Measurements from ENCODE around the gene DTX2.
"Not testable (repeated sequence)": the region's sequence is repeated elsewhere in the genome, so short reads cannot be mapped to it uniquely, and the experiment has no call there.

The DTX2 gene

DNA sequence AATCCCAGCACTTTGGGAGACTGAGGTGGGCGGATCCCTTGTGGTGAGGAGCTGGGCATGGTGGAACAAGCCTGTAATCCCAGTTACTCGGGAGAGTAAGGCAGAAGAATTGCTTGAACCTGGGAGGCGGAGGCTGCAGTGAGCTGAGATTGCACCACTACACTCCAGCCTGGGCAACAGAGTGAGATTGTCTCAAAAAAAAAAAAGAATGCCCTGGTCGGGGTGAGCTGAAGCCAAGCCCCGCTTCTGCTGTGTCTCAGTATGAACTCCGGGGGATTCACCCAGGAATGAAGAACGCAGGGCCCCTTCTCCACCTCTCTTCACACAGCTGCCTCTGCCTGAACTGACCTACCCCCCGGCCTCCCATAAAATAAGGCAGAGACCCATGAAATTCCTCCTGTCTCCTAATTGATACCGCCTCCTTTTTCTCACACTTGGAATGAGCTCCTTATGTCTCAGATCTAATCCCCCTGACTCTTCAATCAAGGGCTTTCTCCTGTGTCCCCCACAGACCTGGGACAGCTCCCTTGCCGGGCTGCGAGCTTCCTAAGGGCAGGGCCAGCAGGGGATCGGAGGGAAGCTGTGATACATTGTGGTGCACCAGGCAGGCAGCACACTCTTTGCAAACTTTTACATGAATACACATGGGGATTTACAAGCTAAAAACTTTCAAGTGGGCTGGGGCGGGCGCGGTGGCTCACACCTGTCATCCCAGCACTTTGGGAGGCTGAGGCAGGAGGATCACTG is 37.7 kb upstream of the DTX2 start:
- no peak overlapping the region for H2BK15ac ChIP-seq (ENCODE audit: low read depth, poor library complexity, severe bottlenecking)
- no peaks in the 10 kb centered on the region for H3K36me3 ChIP-seq (ENCODE audit: control insufficient read depth in 1 of 2, insufficient read depth in 2 of 2, low read depth in 1 of 2, low read length in 2 of 2)
- H3K18ac ChIP-seq (ENCODE audit: low read depth in 1 of 2, low read length in 2 of 2), result no peak overlapping the region
- peak overlapping the region; percentile 53 for H3K9ac ChIP-seq (ENCODE audit: low read length)
- H4K91ac ChIP-seq (ENCODE audit: low read length), result no peak overlapping the region
- 74% methylated on average over 15 of the region's 15 CpGs for WGBS
- H3K4me2 ChIP-seq (ENCODE audit: low read length, poor library complexity, severe bottlenecking), result no peak overlapping the region
- peak overlapping the region; percentile 57 for H2AK5ac ChIP-seq (ENCODE audit: low read length, severe bottlenecking)
- H3K4ac ChIP-seq (ENCODE audit: low read depth in 1 of 2, low read length in 2 of 2), result no peak overlapping the region
- H3K14ac ChIP-seq (ENCODE audit: low read length in 2 of 2), result no peak overlapping the region
- H2BK5ac ChIP-seq (ENCODE audit: low read depth, low read length, poor library complexity, severe bottlenecking), result peak overlapping the region; percentile 79
- H2AFZ ChIP-seq (ENCODE audit: low read depth, low read length), result no peak overlapping the region
- H3K4me3 ChIP-seq (ENCODE audit: insufficient read depth in 1 of 2, low read depth in 1 of 2, low read length in 2 of 2), result no peak overlapping the region
- H2BK120ac ChIP-seq (ENCODE audit: low read depth, low read length), result no peak overlapping the region
- no peaks in the 10 kb centered on the region for H3K79me1 ChIP-seq (replicated peaks; ENCODE audit: low read length, poor library complexity, severe bottlenecking)
- H3K27me3 ChIP-seq (ENCODE audit: control insufficient read depth in 1 of 2, insufficient read depth in 1 of 2, low read length in 2 of 2), result no peaks in the 10 kb centered on the region
- DNase-seq, result no peak
- H3K23ac ChIP-seq (ENCODE audit: low read length in 2 of 2), result no peak overlapping the region
- H2BK12ac ChIP-seq (ENCODE audit: low read length in 2 of 2), result peak overlapping the region in 1 of 2 experiments; percentile 79
- no peak overlapping the region for H4K8ac ChIP-seq (ENCODE audit: low read length)
- H3K27ac ChIP-seq (ENCODE audit: low read length, poor library complexity, severe bottlenecking), result peak overlapping the region; percentile 92
- H3K9me3 ChIP-seq (ENCODE audit: control insufficient read depth, low read length), result no peaks in the 10 kb centered on the region
- peaks cover 15% of the 10 kb centered on the region for H3K4me1 ChIP-seq (ENCODE audit: control insufficient read depth, insufficient read depth, low read depth, low read length)

DNA sequence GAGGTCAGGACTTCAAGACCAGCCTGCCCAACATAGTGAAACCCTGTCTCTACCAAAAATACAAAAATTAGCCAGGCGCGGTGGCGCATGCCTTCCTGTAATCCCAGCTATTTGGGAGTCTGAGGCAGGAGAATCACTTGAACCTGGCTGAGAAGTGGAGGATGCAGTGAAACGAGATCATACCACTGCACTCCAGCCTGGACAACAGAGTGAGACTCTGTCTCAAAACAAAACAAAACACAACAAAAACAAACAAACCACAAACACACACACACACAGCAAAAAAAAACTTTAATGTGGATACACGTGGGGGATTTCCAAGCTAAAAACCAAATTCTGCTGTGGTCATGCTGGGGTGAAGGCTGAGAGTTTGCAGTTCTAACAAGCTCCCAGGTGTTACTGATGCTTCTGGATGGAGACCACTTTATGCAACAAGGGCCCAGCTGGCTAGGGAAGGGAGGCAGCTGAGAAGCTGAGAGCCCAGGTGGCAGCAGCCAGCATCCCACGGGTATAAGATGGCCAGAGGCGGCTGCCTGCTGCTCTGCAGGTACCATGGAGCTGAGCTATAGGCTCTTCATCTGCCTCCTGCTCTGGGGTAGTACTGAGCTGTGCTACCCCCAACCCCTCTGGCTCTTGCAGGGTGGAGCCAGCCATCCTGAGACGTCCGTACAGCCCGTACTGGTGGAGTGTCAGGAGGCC is 36.9 kb upstream of the DTX2 start, which contains the start of gene ZP3:
TSS of gene ZP3 (plus strand) at position 538 of the 699 bp plus-strand sequence. CDS start at position 553, 15 bp downstream.
- no peak within 1 kb of the TSS for H4K91ac ChIP-seq (ENCODE audit: low read length)
- peak within 1 kb of the TSS; percentile 92 for H3K27ac ChIP-seq (ENCODE audit: low read length, poor library complexity, severe bottlenecking)
- no peak within 1 kb of the TSS for H3K18ac ChIP-seq (ENCODE audit: low read depth in 1 of 2, low read length in 2 of 2)
- no peak within 1 kb of the TSS for H3K4ac ChIP-seq (ENCODE audit: low read depth in 1 of 2, low read length in 2 of 2)
- peak within 1 kb of the TSS in 1 of 2 experiments; percentile 23 for H3K14ac ChIP-seq (ENCODE audit: low read length in 2 of 2)
- H2BK15ac ChIP-seq (ENCODE audit: low read depth, poor library complexity, severe bottlenecking), result no peak within 1 kb of the TSS
- H3K23ac ChIP-seq (ENCODE audit: low read length in 2 of 2), result no peak within 1 kb of the TSS
- peak within 1 kb of the TSS; percentile 53 for H3K9ac ChIP-seq (ENCODE audit: low read length)
- H3K9me3 ChIP-seq (ENCODE audit: control insufficient read depth, low read length), result no peaks in the 10 kb centered on the region
- DNase-seq, result no peak
- no peak within 1 kb of the TSS for H2AFZ ChIP-seq (ENCODE audit: low read depth, low read length)
- H2BK12ac ChIP-seq (ENCODE audit: low read length in 2 of 2), result no peak within 1 kb of the TSS
- H2AK5ac ChIP-seq (ENCODE audit: low read length, severe bottlenecking), result peak within 1 kb of the TSS; percentile 77
- H3K4me1 ChIP-seq (ENCODE audit: control insufficient read depth, insufficient read depth, low read depth, low read length), result peaks cover 15% of the 10 kb centered on the region
- no peak within 1 kb of the TSS for H2BK120ac ChIP-seq (ENCODE audit: low read depth, low read length)
- no peak within 1 kb of the TSS for H4K8ac ChIP-seq (ENCODE audit: low read length)
- WGBS, result 87% methylated on average over 8 of the region's 10 CpGs
- no peaks in the 10 kb centered on the region for H3K36me3 ChIP-seq (ENCODE audit: control insufficient read depth in 1 of 2, insufficient read depth in 2 of 2, low read depth in 1 of 2, low read length in 2 of 2)
- H3K4me3 ChIP-seq (ENCODE audit: insufficient read depth in 1 of 2, low read depth in 1 of 2, low read length in 2 of 2), result no peak within 1 kb of the TSS
- no peaks in the 10 kb centered on the region for H3K79me1 ChIP-seq (replicated peaks; ENCODE audit: low read length, poor library complexity, severe bottlenecking)
- H3K4me2 ChIP-seq (ENCODE audit: low read length, poor library complexity, severe bottlenecking), result no peak within 1 kb of the TSS
- no peaks in the 10 kb centered on the region for H3K27me3 ChIP-seq (ENCODE audit: control insufficient read depth in 1 of 2, insufficient read depth in 1 of 2, low read length in 2 of 2)
- peak within 1 kb of the TSS; percentile 79 for H2BK5ac ChIP-seq (ENCODE audit: low read depth, low read length, poor library complexity, severe bottlenecking)

DNA sequence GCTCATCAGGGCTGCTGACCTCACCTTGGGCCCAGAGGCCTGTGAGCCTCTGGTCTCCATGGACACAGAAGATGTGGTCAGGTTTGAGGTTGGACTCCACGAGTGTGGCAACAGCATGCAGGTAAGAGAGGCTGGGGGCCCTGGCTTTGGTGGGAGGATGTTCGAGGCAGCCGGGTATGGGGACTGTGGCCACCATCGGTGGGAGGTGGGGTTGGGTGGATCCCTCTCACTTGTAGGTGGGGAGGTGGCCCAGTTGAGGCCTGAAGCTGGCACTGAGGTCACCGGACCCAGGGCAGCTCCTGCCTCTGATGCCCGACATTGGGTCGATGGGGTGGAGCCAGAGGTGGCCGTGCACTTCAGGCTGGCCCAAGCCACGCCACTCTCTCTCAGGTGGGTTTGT is 36.4 kb upstream of the DTX2 start:
- Histone ChIP-seq H2BK15ac (ENCODE audit: low read depth, poor library complexity, severe bottlenecking) (no peak overlapping the region), H2BK12ac (ENCODE audit: low read length in 2 of 2) (no peak overlapping the region), H3K18ac (ENCODE audit: low read depth in 1 of 2, low read length in 2 of 2) (no peak overlapping the region), H3K9ac (ENCODE audit: low read length) (no peak overlapping the region), H3K4me3 (ENCODE audit: insufficient read depth in 1 of 2, low read depth in 1 of 2, low read length in 2 of 2) (no peak overlapping the region), H3K9me3 (ENCODE audit: control insufficient read depth, low read length) (no peaks in the 10 kb centered on the region), H4K91ac (ENCODE audit: low read length) (no peak overlapping the region), H3K4me1 (ENCODE audit: control insufficient read depth, insufficient read depth, low read depth, low read length) (peaks cover 15% of the 10 kb centered on the region), H3K36me3 (ENCODE audit: control insufficient read depth in 1 of 2, insufficient read depth in 2 of 2, low read depth in 1 of 2, low read length in 2 of 2) (no peaks in the 10 kb centered on the region), H2AK5ac (ENCODE audit: low read length, severe bottlenecking) (peak overlapping the region; percentile 77), H3K79me1 (replicated peaks; ENCODE audit: low read length, poor library complexity, severe bottlenecking) (no peaks in the 10 kb centered on the region), H2BK120ac (ENCODE audit: low read depth, low read length) (no peak overlapping the region), H3K23ac (ENCODE audit: low read length in 2 of 2) (no peak overlapping the region), H3K27ac (ENCODE audit: low read length, poor library complexity, severe bottlenecking) (no peak overlapping the region), H3K4ac (ENCODE audit: low read depth in 1 of 2, low read length in 2 of 2) (no peak overlapping the region), H2AFZ (ENCODE audit: low read depth, low read length) (no peak overlapping the region), H2BK5ac (ENCODE audit: low read depth, low read length, poor library complexity, severe bottlenecking) (no peak overlapping the region), H3K14ac (ENCODE audit: low read length in 2 of 2) (peak overlapping the region in 1 of 2 experiments; percentile 23), H3K27me3 (ENCODE audit: control insufficient read depth in 1 of 2, insufficient read depth in 1 of 2, low read length in 2 of 2) (no peaks in the 10 kb centered on the region), H4K8ac (ENCODE audit: low read length) (no peak overlapping the region), H3K4me2 (ENCODE audit: low read length, poor library complexity, severe bottlenecking) (no peak overlapping the region)
- DNase-seq, result no peak
- over 99% methylated on average over 8 of the region's 9 CpGs for WGBS

DNA sequence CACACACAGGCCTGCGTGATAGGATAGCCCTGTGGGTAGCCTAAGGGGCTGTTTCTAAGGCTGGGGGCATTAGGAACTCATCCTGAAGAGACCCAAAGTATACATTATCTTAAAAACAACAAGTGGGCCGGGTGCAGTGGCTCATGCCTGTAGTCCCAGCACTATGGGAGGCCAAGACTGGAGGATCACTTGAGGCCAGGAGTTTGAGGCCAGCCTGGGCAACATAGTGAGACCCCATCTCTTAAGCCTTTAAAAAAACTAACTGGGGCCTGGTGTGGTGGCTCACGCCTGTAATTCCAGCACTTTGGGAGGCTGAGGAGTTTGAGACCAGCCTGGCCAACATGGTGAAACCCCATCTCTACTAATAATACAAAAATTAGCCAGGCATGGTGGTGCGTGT is 36.0 kb upstream of the DTX2 start:
- not testable (repeated sequence) for H3K14ac ChIP-seq (ENCODE audit: low read length in 2 of 2); H3K4me3 ChIP-seq (ENCODE audit: insufficient read depth in 1 of 2, low read depth in 1 of 2, low read length in 2 of 2); H2BK120ac ChIP-seq (ENCODE audit: low read depth, low read length); H3K27me3 ChIP-seq (ENCODE audit: control insufficient read depth in 1 of 2, insufficient read depth in 1 of 2, low read length in 2 of 2); H3K4ac ChIP-seq (ENCODE audit: low read depth in 1 of 2, low read length in 2 of 2); H4K91ac ChIP-seq (ENCODE audit: low read length); H3K36me3 ChIP-seq (ENCODE audit: control insufficient read depth in 1 of 2, insufficient read depth in 2 of 2, low read depth in 1 of 2, low read length in 2 of 2); H3K9me3 ChIP-seq (ENCODE audit: control insufficient read depth, low read length); H2AFZ ChIP-seq (ENCODE audit: low read depth, low read length); H3K23ac ChIP-seq (ENCODE audit: low read length in 2 of 2); H3K18ac ChIP-seq (ENCODE audit: low read depth in 1 of 2, low read length in 2 of 2); H2BK15ac ChIP-seq (ENCODE audit: low read depth, poor library complexity, severe bottlenecking); H2BK12ac ChIP-seq (ENCODE audit: low read length in 2 of 2); H2BK5ac ChIP-seq (ENCODE audit: low read depth, low read length, poor library complexity, severe bottlenecking); H3K79me1 ChIP-seq (replicated peaks; ENCODE audit: low read length, poor library complexity, severe bottlenecking); H3K4me2 ChIP-seq (ENCODE audit: low read length, poor library complexity, severe bottlenecking); H3K9ac ChIP-seq (ENCODE audit: low read length); DNase-seq; H4K8ac ChIP-seq (ENCODE audit: low read length); H3K27ac ChIP-seq (ENCODE audit: low read length, poor library complexity, severe bottlenecking)
- Histone ChIP-seq H3K4me1 (ENCODE audit: control insufficient read depth, insufficient read depth, low read depth, low read length) (peaks cover 15% of the 10 kb centered on the region), H2AK5ac (ENCODE audit: low read length, severe bottlenecking) (peak overlapping the region; percentile 77)
- 97% methylated on average over 3 of the region's 4 CpGs for WGBS

All from mesenchymal stem cell (in vitro differentiated cells and primary cell).